ENCODE results near the gene THBS4. TPM values are rescaled to one million over a fixed set of nuclear protein-coding genes. Genes with fewer than 3 reads are reported as not detected.

Gene THBS4
- total and polyA plus RNA-seq, 10 of the 15 experiments (the other 5 are each of a cell fraction or from before 2014, with no cell fraction given): 0.31 to 1.7 (median 0.75) TPM

DNA sequence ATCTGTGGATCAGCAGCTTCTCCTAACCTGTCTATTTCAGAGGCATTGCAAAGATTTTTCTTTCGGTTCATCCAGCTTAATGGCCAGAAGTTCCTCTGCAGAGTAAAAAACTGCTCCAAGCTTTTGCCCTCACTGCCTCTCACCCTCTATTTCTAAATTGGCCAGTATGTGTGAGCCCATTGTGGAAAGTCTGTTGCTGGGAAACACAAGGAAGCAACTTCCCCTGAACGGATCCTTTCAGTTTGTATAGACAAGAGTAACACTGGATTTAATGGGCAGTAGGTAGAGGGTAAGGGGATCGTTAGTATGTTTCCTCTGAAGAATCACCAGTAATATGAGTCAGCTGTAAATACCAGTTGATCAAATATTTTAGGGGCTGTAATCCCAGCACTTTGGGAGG is 7.2 kb downstream of the THBS4 start (continued):
- TF ChIP-seq EED (IDR thresholded peaks at IDR 0.05; ENCODE audit: low read depth) (no peak), GATAD2B (conservative IDR thresholded peaks at IDR 0.05; ENCODE audit: low read depth) (no peak), ATF7 (IDR thresholded peaks at IDR 0.05; ENCODE audit: low read depth) (no peak), ESRRA (IDR thresholded peaks at IDR 0.05; ENCODE audit: low read length) (no peak), CHD1 (IDR thresholded peaks at IDR 0.05; ENCODE audit: low read depth, low read length) (no peak), ZZZ3 (IDR thresholded peaks at IDR 0.05; ENCODE audit: control insufficient read depth, insufficient read length, low read depth) (no peak), YBX1 (IDR thresholded peaks at IDR 0.05) (no peak), RAD21 (IDR thresholded peaks at IDR 0.05; ENCODE audit: insufficient read depth, low read depth, low read length) (no peak), RELA (IDR thresholded peaks at IDR 0.05; ENCODE audit: borderline replicate concordance, partially characterized antibody) (no peak)
- TF ChIP-seq, protein P1, sequence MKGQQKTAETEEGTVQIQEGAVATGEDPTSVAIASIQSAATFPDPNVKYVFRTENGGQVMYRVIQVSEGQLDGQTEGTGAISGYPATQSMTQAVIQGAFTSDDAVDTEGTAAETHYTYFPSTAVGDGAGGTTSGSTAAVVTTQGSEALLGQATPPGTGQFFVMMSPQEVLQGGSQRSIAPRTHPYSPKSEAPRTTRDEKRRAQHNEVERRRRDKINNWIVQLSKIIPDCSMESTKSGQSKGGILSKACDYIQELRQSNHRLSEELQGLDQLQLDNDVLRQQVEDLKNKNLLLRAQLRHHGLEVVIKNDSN (IDR thresholded peaks at IDR 0.05; ENCODE audit: borderline replicate concordance, extremely low read length, insufficient read depth, low read depth, low read length): no peak
- TF ChIP-seq, protein P2, sequence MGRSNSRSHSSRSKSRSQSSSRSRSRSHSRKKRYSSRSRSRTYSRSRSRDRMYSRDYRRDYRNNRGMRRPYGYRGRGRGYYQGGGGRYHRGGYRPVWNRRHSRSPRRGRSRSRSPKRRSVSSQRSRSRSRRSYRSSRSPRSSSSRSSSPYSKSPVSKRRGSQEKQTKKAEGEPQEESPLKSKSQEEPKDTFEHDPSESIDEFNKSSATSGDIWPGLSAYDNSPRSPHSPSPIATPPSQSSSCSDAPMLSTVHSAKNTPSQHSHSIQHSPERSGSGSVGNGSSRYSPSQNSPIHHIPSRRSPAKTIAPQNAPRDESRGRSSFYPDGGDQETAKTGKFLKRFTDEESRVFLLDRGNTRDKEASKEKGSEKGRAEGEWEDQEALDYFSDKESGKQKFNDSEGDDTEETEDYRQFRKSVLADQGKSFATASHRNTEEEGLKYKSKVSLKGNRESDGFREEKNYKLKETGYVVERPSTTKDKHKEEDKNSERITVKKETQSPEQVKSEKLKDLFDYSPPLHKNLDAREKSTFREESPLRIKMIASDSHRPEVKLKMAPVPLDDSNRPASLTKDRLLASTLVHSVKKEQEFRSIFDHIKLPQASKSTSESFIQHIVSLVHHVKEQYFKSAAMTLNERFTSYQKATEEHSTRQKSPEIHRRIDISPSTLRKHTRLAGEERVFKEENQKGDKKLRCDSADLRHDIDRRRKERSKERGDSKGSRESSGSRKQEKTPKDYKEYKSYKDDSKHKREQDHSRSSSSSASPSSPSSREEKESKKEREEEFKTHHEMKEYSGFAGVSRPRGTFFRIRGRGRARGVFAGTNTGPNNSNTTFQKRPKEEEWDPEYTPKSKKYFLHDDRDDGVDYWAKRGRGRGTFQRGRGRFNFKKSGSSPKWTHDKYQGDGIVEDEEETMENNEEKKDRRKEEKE (IDR thresholded peaks at IDR 0.05): no peak

All from GM12878 (cell line).